Dermis blood vessel endothelial cell (primary cell): ENCODE results near the gene ZNF28. TPM values are rescaled to one million over a fixed set of nuclear protein-coding genes. Genes with fewer than 3 reads are reported as not detected.
"Not testable (repeated sequence)": the region's sequence is repeated elsewhere in the genome, so short reads cannot be mapped to it uniquely, and the experiment has no call there.

ENCODE experiments used
- DNase-seq: peaks from one replicate; pipeline ENCODE4 v3.0.0; 2010
- total RNA-seq: library from RNA; depleted of rRNA; stranded (reverse); fragments of >200 nt; gene quantifications from 2 replicates; pipeline ENCODE4 v1.2.3, GENCODE V29; 2014

ZNF28 gene
- total RNA-seq, result 29.6 and 30.5 TPM in 2 replicates

- DNase-seq, result peak; percentile 49
Observed at GRCh38 chr19:52821204-52821960, at the start of gene ZNF28. ZNF28 (minus strand) TSS chr19:52821633; CDS start chr19:52817958, 3,675 bp downstream.

- not testable (repeated sequence) for DNase-seq
Observed at GRCh38 chr19:52868031-52868430, 46.6 kb upstream of the ZNF28 start.

GRCh38 chr19:52857378-52858191, 36.2 kb upstream of the ZNF28 start, which contains the start of gene ZNF468:
ZNF468 (minus strand) TSS chr19:52857619; CDS start chr19:52854272, 3,347 bp downstream.
- peak; percentile 70 for DNase-seq

- peak; percentile 24 for DNase-seq
Observed at GRCh38 chr19:52856540-52857377, 35.3 kb upstream of the ZNF28 start.

GRCh38 chr19:52847352-52847751, 25.9 kb upstream of the ZNF28 start:
- DNase-seq, result not testable (repeated sequence)

- DNase-seq, result not testable (repeated sequence)
Observed at GRCh38 chr19:52840825-52841465, 19.5 kb upstream of the ZNF28 start.

- not testable (repeated sequence) for DNase-seq
Observed at GRCh38 chr19:52834289-52834688, 12.9 kb upstream of the ZNF28 start.

- not testable (repeated sequence) for DNase-seq
Observed at GRCh38 chr19:52833541-52833940, 12.1 kb upstream of the ZNF28 start.

GRCh38 chr19:52829866-52830265, 8.4 kb upstream of the ZNF28 start:
- not testable (repeated sequence) for DNase-seq

- no peak for DNase-seq
Observed at GRCh38 chr19:52825765-52826164, 4.3 kb upstream of the ZNF28 start.

- DNase-seq, result no peak
Observed at GRCh38 chr19:52823676-52824075, 2.2 kb upstream of the ZNF28 start.

- DNase-seq, result peak; percentile 45
Observed at GRCh38 chr19:52820472-52821203, 795 bp downstream of the ZNF28 start.

GRCh38 chr19:52809801-52810200, 11.6 kb downstream of the ZNF28 start:
- DNase-seq, result no peak

GRCh38 chr19:52799950-52800640, 21.3 kb downstream of the ZNF28 start:
- DNase-seq, result not testable (repeated sequence)

- DNase-seq, result no peak
Observed at GRCh38 chr19:52789440-52789839, 32.0 kb downstream of the ZNF28 start.

- peak; percentile 67 for DNase-seq
Observed at GRCh38 chr19:52786464-52787354, 34.7 kb downstream of the ZNF28 start, which contains the start of gene ZNF600. ZNF600 (minus strand) TSS chr19:52786791; CDS start chr19:52778888, 7,903 bp downstream.

GRCh38 chr19:52786078-52786463, 35.4 kb downstream of the ZNF28 start:
- peak; percentile 1 for DNase-seq

- DNase-seq, result no peak
Observed at GRCh38 chr19:52785506-52785905, 35.9 kb downstream of the ZNF28 start.

- not testable (repeated sequence) for DNase-seq
Observed at GRCh38 chr19:52782864-52783263, 38.6 kb downstream of the ZNF28 start.
